ENCODE measurements around the gene SIGMAR1.

GRCh38 chr9:34635556-34635955 lies 2.0 kb downstream of the SIGMAR1 start:
- TF ChIP-seq CTCF (IDR thresholded peaks at IDR 0.05; ENCODE audit: insufficient read depth, low read length, poor library complexity, severe bottlenecking) = no peak
- TF ChIP-seq EZH2phosphoT487 (conservative IDR thresholded peaks at IDR 0.05; ENCODE audit: low read length) = no peak

Data from SU-DHL-6 (cell line).